ENCODE data around the gene BRD9.

DNA sequence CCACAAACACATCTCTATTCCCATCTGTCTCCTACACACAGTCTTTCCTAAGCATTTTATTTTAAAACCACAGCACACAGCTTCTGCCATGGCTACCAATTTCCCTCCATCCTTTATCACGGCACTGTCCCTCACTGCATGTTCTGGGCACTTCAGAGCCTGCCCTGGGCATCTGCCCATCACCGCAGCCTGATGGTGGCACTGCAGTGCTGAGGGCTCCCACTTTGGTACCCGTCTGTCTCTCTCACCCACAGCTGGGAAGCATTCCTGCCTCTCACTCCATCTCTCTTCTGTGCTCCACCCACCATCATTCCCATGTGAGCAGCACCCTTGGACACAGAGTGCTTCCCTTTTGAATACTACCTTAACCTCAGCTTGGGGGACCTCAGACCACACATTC lies 73.5 kb downstream of the BRD9 start:
- TF ChIP-seq, protein P1, sequence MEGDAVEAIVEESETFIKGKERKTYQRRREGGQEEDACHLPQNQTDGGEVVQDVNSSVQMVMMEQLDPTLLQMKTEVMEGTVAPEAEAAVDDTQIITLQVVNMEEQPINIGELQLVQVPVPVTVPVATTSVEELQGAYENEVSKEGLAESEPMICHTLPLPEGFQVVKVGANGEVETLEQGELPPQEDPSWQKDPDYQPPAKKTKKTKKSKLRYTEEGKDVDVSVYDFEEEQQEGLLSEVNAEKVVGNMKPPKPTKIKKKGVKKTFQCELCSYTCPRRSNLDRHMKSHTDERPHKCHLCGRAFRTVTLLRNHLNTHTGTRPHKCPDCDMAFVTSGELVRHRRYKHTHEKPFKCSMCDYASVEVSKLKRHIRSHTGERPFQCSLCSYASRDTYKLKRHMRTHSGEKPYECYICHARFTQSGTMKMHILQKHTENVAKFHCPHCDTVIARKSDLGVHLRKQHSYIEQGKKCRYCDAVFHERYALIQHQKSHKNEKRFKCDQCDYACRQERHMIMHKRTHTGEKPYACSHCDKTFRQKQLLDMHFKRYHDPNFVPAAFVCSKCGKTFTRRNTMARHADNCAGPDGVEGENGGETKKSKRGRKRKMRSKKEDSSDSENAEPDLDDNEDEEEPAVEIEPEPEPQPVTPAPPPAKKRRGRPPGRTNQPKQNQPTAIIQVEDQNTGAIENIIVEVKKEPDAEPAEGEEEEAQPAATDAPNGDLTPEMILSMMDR (IDR thresholded peaks at IDR 0.05) = no peak
- no peak for TF ChIP-seq NPAS2 (CRISPR knock-in tag; IDR thresholded peaks at IDR 0.05; ENCODE audit: borderline replicate concordance)
